ENCODE measurements around the gene KRT86. TPM values are rescaled to one million over a fixed set of nuclear protein-coding genes. Genes with fewer than 3 reads are reported as not detected.

KRT86 gene
- total and polyA plus RNA-seq, 2 donors (not counting 1 experiment from before 2014, with no cell fraction given) = not detected

DNA sequence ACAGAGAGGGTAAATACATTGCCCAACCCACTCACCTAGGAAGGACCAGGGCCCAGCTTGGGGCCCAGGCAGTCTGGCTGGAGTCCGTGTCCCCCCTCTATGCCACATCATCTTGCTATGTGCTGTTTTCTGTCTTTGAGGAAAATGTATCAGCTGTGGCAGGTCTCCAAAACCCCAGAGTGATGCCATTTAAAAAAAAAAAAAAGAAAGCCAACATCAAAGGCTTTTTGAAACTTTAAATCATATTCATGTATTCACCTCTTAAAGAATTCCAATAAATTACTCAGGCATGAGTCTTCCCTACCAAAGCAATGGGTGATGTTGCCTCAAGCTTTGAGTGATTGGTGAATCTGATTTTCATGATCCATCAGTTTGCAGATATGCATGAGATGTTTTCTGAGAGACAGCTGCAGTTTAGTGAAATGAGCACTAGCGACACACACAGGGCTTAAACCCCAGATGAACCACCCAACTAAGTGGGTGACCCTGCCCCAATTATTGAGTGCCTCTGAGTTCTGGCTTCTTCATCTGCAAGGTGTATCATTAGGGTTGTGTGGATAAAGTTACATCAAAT, 10.8 kb downstream of the KRT86 start:
- no peak overlapping the region for H3K4me3 Mint-ChIP-seq

DNA sequence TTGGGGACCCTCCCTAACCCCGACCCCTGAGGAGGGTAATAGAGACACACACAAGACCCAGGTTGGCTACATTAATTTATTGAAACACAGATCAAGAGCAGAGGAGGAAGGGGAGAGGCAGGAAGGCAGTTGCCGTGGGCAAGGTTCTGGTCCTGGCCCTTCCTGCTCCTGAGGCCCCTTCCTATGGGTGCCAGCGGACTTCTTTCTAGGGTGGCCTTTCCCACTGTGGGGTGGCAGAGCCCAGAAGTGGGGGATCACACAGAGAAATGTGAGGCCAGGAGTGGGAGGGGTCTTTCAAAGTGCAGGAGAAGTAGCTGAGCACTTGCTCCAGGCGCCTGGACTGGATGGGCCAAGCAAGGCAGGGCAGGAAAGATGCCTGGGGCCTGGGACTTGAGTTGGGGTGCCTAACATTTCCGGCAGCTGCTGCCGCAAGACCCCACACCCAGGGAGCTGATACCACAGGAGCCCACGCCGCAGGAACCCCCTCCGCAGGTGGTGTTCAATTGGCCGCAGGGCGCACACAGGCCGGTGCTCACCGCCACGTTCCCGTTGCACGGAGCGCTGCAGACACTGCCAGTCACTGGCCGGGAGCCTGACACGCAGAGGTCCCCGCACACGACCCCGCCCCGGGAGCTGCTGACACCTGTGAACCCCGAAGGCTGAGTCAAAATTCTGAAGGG, 11.5 kb downstream of the KRT86 start:
- no peak overlapping the region for H3K9ac ChIP-seq (ENCODE audit: low read length)
- H3K4me1 ChIP-seq (ENCODE audit: control insufficient read depth in 2 of 2, insufficient read depth in 2 of 2, low read length in 2 of 2) = no peaks in the 10 kb centered on the region
- 96% methylated on average over 23 of the region's 24 CpGs for WGBS (ENCODE audit: insufficient coverage)
- no peak overlapping the region for H2AFZ ChIP-seq (ENCODE audit: insufficient read depth, low read depth, low read length, poor library complexity, severe bottlenecking)
- H3K9me3 ChIP-seq (ENCODE audit: control extremely low read depth in 1 of 3, control insufficient read depth in 2 of 3, insufficient read depth in 1 of 3, low read length in 2 of 3) = no peaks in the 10 kb centered on the region
- no peak overlapping the region for H3K27ac ChIP-seq (ENCODE audit: low read length in 2 of 2)
- no peak overlapping the region for H3K4me3 Mint-ChIP-seq
- peaks cover 0 to 2% (median 0%) of the 10 kb centered on the region in 4 experiments for H3K27me3 ChIP-seq (replicated peaks in 1 of 4; ENCODE audit: control extremely low read depth in 1 of 4, control insufficient read depth in 3 of 4, insufficient read depth in 4 of 4, low read length in 3 of 4)
- intact Hi-C loops (cut with micrococcal nuclease) = no loop called here
- no peaks in the 10 kb centered on the region for H3K9me3 Mint-ChIP-seq (ENCODE audit: insufficient read depth)
- CTCF ChIA-PET = interaction anchor here (0.6 kb wide), 1 partner anchor 8 kb away, joined by 3 read pairs; no protein-coding TSS in a partner anchor
- peaks cover 11% of the 10 kb centered on the region for H3K27me3 Mint-ChIP-seq
- DNase-seq (no peak), ATAC-seq (ENCODE audit: low read depth) (no peak)
- H4K20me1 ChIP-seq (ENCODE audit: control insufficient read depth, insufficient read depth, low read length, poor library complexity, severe bottlenecking) = no peaks in the 10 kb centered on the region
- TF ChIP-seq EZH2 (IDR thresholded peaks at IDR 0.05; ENCODE audit: borderline replicate concordance, insufficient read depth, low read depth, low read length, poor library complexity, severe bottlenecking) = no peak
- TF ChIP-seq, protein P1, sequence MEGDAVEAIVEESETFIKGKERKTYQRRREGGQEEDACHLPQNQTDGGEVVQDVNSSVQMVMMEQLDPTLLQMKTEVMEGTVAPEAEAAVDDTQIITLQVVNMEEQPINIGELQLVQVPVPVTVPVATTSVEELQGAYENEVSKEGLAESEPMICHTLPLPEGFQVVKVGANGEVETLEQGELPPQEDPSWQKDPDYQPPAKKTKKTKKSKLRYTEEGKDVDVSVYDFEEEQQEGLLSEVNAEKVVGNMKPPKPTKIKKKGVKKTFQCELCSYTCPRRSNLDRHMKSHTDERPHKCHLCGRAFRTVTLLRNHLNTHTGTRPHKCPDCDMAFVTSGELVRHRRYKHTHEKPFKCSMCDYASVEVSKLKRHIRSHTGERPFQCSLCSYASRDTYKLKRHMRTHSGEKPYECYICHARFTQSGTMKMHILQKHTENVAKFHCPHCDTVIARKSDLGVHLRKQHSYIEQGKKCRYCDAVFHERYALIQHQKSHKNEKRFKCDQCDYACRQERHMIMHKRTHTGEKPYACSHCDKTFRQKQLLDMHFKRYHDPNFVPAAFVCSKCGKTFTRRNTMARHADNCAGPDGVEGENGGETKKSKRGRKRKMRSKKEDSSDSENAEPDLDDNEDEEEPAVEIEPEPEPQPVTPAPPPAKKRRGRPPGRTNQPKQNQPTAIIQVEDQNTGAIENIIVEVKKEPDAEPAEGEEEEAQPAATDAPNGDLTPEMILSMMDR (IDR thresholded peaks at IDR 0.05) = no peak
- no peak overlapping the region for H3K27ac Mint-ChIP-seq
- H3K36me3 ChIP-seq (replicated peaks in 1 of 2; ENCODE audit: control extremely low read depth in 1 of 2, control insufficient read depth in 1 of 2, extremely low read depth in 1 of 2, insufficient read depth in 2 of 2, low read length in 1 of 2) = no peaks in the 10 kb centered on the region
- H3K79me2 ChIP-seq (ENCODE audit: control insufficient read depth, insufficient read depth, low read length) = no peaks in the 10 kb centered on the region
- H3K4me2 ChIP-seq (replicated peaks; ENCODE audit: low read depth, low read length, poor library complexity, severe bottlenecking) = no peak overlapping the region
- POLR2A ChIA-PET = no interaction called here
- no peak overlapping the region for H3K4me3 ChIP-seq (ENCODE audit: control extremely low read depth in 1 of 5, extremely low read depth in 1 of 5, insufficient read depth in 1 of 5, low read depth in 2 of 5, low read length in 4 of 5)
- no peaks in the 10 kb centered on the region for H3K4me1 Mint-ChIP-seq

More for the DNA sequence above, 10.8 kb downstream of the KRT86 start:
- H3K27me3 ChIP-seq (replicated peaks in 1 of 4; ENCODE audit: control extremely low read depth in 1 of 4, control insufficient read depth in 3 of 4, insufficient read depth in 4 of 4, low read length in 3 of 4) = peaks cover 0 to 2% (median 0%) of the 10 kb centered on the region in 4 experiments
- no peak overlapping the region for H3K4me2 ChIP-seq (replicated peaks; ENCODE audit: low read depth, low read length, poor library complexity, severe bottlenecking)
- ChIA-PET CTCF (no interaction called here), POLR2A (no interaction called here)
- Mint-ChIP-seq H3K27me3 (peaks cover 11% of the 10 kb centered on the region), H3K9me3 (ENCODE audit: insufficient read depth) (no peaks in the 10 kb centered on the region), H3K27ac (no peak overlapping the region), H3K4me1 (no peaks in the 10 kb centered on the region)
- no peaks in the 10 kb centered on the region for H3K9me3 ChIP-seq (ENCODE audit: control extremely low read depth in 1 of 3, control insufficient read depth in 2 of 3, insufficient read depth in 1 of 3, low read length in 2 of 3)
- H2AFZ ChIP-seq (ENCODE audit: insufficient read depth, low read depth, low read length, poor library complexity, severe bottlenecking) = no peak overlapping the region
- H3K4me1 ChIP-seq (ENCODE audit: control insufficient read depth in 2 of 2, insufficient read depth in 2 of 2, low read length in 2 of 2) = no peaks in the 10 kb centered on the region
- H3K27ac ChIP-seq (ENCODE audit: low read length in 2 of 2) = no peak overlapping the region
- no peak overlapping the region for H3K4me3 ChIP-seq (ENCODE audit: control extremely low read depth in 1 of 5, extremely low read depth in 1 of 5, insufficient read depth in 1 of 5, low read depth in 2 of 5, low read length in 4 of 5)
- TF ChIP-seq, protein P1 (IDR thresholded peaks at IDR 0.05) = no peak
- no peak for TF ChIP-seq EZH2 (IDR thresholded peaks at IDR 0.05; ENCODE audit: borderline replicate concordance, insufficient read depth, low read depth, low read length, poor library complexity, severe bottlenecking)
- DNase-seq (no peak), ATAC-seq (ENCODE audit: low read depth) (no peak)
- 80% methylated on average over 1 of the region's 2 CpGs for WGBS (ENCODE audit: insufficient coverage)
- intact Hi-C loops (cut with micrococcal nuclease) = no loop called here
- no peaks in the 10 kb centered on the region for H4K20me1 ChIP-seq (ENCODE audit: control insufficient read depth, insufficient read depth, low read length, poor library complexity, severe bottlenecking)
- no peaks in the 10 kb centered on the region for H3K79me2 ChIP-seq (ENCODE audit: control insufficient read depth, insufficient read depth, low read length)
- H3K36me3 ChIP-seq (replicated peaks in 1 of 2; ENCODE audit: control extremely low read depth in 1 of 2, control insufficient read depth in 1 of 2, extremely low read depth in 1 of 2, insufficient read depth in 2 of 2, low read length in 1 of 2) = no peaks in the 10 kb centered on the region
- H3K9ac ChIP-seq (ENCODE audit: low read length) = no peak overlapping the region
